Measurements from ENCODE around the gene CTNNA3. TPM values are rescaled to one million over a fixed set of nuclear protein-coding genes. Genes with fewer than 3 reads are reported as not detected.

Gene CTNNA3
- total RNA-seq, 1 experiment from 2014 or later: 0.32 TPM

DNA sequence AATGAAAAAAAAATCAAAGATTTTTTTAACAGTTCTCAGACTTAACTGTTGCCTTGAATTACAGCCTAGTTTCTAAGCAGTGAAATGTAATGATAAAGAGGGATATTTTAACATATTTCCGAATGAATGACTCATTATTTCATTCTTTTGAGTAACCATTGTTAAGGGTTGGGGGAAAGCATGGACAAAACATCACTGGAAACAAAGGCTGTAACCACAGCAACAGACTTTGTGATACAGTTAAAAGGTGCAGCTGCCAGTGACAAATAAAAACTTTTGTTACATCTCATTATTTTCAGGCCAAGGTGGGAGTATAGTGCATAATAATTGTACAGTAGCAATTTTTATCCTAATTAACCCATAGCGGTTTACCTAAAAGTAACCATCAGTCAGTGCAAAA, 597.5 kb downstream of the CTNNA3 start:
- ChIA-PET POLR2A (no interaction called here), CTCF (no interaction called here), RAD21 (ENCODE audit: low non-redundant PET in 1 of 2, low total read pairs in 2 of 2, uncharacterized antibody in 2 of 2, unreplicated experiment in 2 of 2) (no interaction called here)
- no peaks in the 10 kb centered on the region for H3K4me1 ChIP-seq (ENCODE audit: control insufficient read depth in 1 of 2, insufficient read depth in 2 of 2, low read length in 2 of 2)
- no peak for ATAC-seq
- H3K4me3 ChIP-seq (replicated peaks in 1 of 2; ENCODE audit: low read depth in 1 of 2, low read length in 2 of 2): no peak overlapping the region
- no peaks in the 10 kb centered on the region for H3K9me3 ChIP-seq (ENCODE audit: control insufficient read depth in 1 of 2, insufficient read depth in 1 of 2, low read depth in 1 of 2, low read length in 2 of 2)
- H3K9ac ChIP-seq (ENCODE audit: low read length): no peak overlapping the region
- H3K36me3 ChIP-seq (ENCODE audit: control insufficient read depth in 1 of 2, insufficient read depth in 2 of 2, low read length in 2 of 2): no peaks in the 10 kb centered on the region
- H2AFZ ChIP-seq (ENCODE audit: low read depth, low read length, poor library complexity, severe bottlenecking): no peak overlapping the region
- no peaks in the 10 kb centered on the region for H3K27me3 ChIP-seq (ENCODE audit: insufficient read depth, low read length)
- H3K9me2 ChIP-seq (ENCODE audit: insufficient read depth): no peaks in the 10 kb centered on the region
- TF ChIP-seq CEBPB (IDR thresholded peaks at IDR 0.05; ENCODE audit: low read depth) (no peak), POLR2A (IDR thresholded peaks at IDR 0.05; ENCODE audit: borderline replicate concordance, extremely low read depth, insufficient read depth, insufficient read length) (no peak), FOSL1 (IDR thresholded peaks at IDR 0.05; ENCODE audit: low read depth) (no peak), YY1 (IDR thresholded peaks at IDR 0.05; ENCODE audit: extremely low read depth, insufficient replicate concordance, low read depth, low read length) (no peak), SRF (IDR thresholded peaks at IDR 0.05; ENCODE audit: low read depth) (no peak)
- TF ChIP-seq, protein P1, sequence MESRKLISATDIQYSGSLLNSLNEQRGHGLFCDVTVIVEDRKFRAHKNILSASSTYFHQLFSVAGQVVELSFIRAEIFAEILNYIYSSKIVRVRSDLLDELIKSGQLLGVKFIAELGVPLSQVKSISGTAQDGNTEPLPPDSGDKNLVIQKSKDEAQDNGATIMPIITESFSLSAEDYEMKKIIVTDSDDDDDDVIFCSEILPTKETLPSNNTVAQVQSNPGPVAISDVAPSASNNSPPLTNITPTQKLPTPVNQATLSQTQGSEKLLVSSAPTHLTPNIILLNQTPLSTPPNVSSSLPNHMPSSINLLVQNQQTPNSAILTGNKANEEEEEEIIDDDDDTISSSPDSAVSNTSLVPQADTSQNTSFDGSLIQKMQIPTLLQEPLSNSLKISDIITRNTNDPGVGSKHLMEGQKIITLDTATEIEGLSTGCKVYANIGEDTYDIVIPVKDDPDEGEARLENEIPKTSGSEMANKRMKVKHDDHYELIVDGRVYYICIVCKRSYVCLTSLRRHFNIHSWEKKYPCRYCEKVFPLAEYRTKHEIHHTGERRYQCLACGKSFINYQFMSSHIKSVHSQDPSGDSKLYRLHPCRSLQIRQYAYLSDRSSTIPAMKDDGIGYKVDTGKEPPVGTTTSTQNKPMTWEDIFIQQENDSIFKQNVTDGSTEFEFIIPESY (IDR thresholded peaks at IDR 0.05; ENCODE audit: extremely low read depth, insufficient replicate concordance, low read length): no peak
- TF ChIP-seq, protein P2, sequence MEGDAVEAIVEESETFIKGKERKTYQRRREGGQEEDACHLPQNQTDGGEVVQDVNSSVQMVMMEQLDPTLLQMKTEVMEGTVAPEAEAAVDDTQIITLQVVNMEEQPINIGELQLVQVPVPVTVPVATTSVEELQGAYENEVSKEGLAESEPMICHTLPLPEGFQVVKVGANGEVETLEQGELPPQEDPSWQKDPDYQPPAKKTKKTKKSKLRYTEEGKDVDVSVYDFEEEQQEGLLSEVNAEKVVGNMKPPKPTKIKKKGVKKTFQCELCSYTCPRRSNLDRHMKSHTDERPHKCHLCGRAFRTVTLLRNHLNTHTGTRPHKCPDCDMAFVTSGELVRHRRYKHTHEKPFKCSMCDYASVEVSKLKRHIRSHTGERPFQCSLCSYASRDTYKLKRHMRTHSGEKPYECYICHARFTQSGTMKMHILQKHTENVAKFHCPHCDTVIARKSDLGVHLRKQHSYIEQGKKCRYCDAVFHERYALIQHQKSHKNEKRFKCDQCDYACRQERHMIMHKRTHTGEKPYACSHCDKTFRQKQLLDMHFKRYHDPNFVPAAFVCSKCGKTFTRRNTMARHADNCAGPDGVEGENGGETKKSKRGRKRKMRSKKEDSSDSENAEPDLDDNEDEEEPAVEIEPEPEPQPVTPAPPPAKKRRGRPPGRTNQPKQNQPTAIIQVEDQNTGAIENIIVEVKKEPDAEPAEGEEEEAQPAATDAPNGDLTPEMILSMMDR (IDR thresholded peaks at IDR 0.05 in 2 of 3, conservative IDR thresholded peaks at IDR 0.05 in 1 of 3; ENCODE audit: borderline replicate concordance in 1 of 3, insufficient read depth in 1 of 3, low read depth in 2 of 3, low read length in 2 of 3): no peak
- TF ChIP-seq, protein P3, sequence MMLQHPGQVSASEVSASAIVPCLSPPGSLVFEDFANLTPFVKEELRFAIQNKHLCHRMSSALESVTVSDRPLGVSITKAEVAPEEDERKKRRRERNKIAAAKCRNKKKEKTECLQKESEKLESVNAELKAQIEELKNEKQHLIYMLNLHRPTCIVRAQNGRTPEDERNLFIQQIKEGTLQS (IDR thresholded peaks at IDR 0.05): no peak
- H3K27ac ChIP-seq (ENCODE audit: low read depth, low read length): no peak overlapping the region
- intact Hi-C loops (cut with micrococcal nuclease): no loop called here
- H3K4me2 ChIP-seq (ENCODE audit: low read length): no peak overlapping the region
- H4K20me1 ChIP-seq (ENCODE audit: insufficient read depth): no peaks in the 10 kb centered on the region
- BruUV-seq (replicated peaks): no TSS peak
- H3K79me2 ChIP-seq (ENCODE audit: insufficient read depth, low read length): no peaks in the 10 kb centered on the region
- no peak for DNase-seq (ENCODE audit: low read depth, low spot score)
